ENCODE data around the gene PCDH19.

- TF ChIP-seq ZNF8 (CRISPR knock-in tag; IDR thresholded peaks at IDR 0.05) (no peak), BACH2 (CRISPR knock-in tag; IDR thresholded peaks at IDR 0.05; ENCODE audit: borderline replicate concordance) (no peak), TCF4 (CRISPR knock-in tag; IDR thresholded peaks at IDR 0.05; ENCODE audit: borderline replicate concordance) (no peak), ZFP3 (CRISPR knock-in tag; IDR thresholded peaks at IDR 0.05) (no peak), RARB (CRISPR knock-in tag; IDR thresholded peaks at IDR 0.05) (no peak), PATZ1 (CRISPR knock-in tag; IDR thresholded peaks at IDR 0.05; ENCODE audit: borderline replicate concordance) (no peak), ZNF70 (CRISPR knock-in tag; IDR thresholded peaks at IDR 0.05) (no peak), CREB5 (CRISPR knock-in tag; IDR thresholded peaks at IDR 0.05; ENCODE audit: low read depth) (no peak), ARNTL (CRISPR knock-in tag; IDR thresholded peaks at IDR 0.05; ENCODE audit: borderline replicate concordance, low read depth) (no peak), ESRRG (CRISPR knock-in tag; IDR thresholded peaks at IDR 0.05) (no peak)
Observed at GRCh38 chrX:100355680-100356079, 54.4 kb downstream of the PCDH19 start.
